ENCODE results near the gene ZNF132. TPM values are rescaled to one million over a fixed set of nuclear protein-coding genes. Genes with fewer than 3 reads are reported as not detected.
A peak's percentile ranks its signal among the peaks of the same experiment; 100 is the strongest.

The ZNF132 gene
- total RNA-seq, 4 donors from 2014 or later: 3.0 to 5.1 (median 3.5) TPM

- no peak for DNase-seq
- peak overlapping the region in 1 of 4 donors; percentile 21 for H3K4me3 ChIP-seq
Measured at GRCh38 chr19:58395979-58396627, 43.9 kb downstream of the ZNF132 start.

DNA sequence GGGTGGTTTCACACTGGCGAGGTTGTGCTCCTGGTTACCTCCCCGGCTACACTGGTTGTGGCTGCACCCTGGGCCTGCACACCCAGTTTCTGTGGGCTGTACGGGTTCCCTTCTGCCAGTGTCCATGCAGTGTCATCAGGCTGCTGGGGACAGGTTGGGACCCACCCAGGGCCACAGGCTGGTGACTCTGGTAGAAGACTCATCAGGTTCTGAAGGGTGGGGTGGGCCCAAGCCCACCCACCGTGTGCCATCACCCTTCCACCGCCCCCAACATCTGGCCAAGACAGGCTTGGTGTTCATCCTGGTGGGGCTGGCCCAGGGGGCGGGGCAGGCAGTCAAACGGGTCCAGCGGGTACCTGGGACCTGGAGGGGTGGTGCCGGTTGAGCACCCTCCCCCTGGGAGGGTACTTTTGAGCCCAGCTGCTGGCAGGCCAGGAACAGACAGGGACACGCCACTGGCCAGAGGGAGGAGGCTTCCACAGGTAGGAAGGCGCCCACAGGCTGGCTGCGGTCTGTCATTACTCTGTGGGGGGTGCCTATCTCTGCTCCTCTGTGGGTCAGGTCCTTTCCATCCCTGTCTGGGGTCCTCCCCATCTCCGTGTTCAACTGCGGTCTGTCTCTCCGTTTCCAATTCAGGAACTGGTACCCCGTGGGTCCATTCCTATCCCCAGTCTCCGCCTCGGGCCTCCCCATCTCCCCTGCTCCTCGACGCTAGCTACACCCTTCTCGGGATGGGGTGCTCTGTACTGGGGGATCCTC, 44.6 kb downstream of the ZNF132 start, which contains the start of gene RNF225:
RNF225 (plus strand) TSS at position 437 of the 759 bp plus-strand sequence. CDS start 434 bp downstream, outside the sequence.
- intact Hi-C loops (cut with DNase I; ENCODE audit: low total_unique reads) (no loop called here), in situ Hi-C loops (cut with MboI; ENCODE audit: low pct_ligation_motif_present in 1 of 4, low pct_unique_long_range_greater_than_20kb in 1 of 4, low sequenced_read_pairs in 3 of 4) (no loop called here)
- no peak for TF ChIP-seq POLR2AphosphoS5 (IDR thresholded peaks at IDR 0.05)
- TF ChIP-seq EP300 (IDR thresholded peaks at IDR 0.05; ENCODE audit: low read depth): no peak
- TF ChIP-seq POLR2A (IDR thresholded peaks at IDR 0.05): peak; percentile 24
- TF ChIP-seq, protein P1, sequence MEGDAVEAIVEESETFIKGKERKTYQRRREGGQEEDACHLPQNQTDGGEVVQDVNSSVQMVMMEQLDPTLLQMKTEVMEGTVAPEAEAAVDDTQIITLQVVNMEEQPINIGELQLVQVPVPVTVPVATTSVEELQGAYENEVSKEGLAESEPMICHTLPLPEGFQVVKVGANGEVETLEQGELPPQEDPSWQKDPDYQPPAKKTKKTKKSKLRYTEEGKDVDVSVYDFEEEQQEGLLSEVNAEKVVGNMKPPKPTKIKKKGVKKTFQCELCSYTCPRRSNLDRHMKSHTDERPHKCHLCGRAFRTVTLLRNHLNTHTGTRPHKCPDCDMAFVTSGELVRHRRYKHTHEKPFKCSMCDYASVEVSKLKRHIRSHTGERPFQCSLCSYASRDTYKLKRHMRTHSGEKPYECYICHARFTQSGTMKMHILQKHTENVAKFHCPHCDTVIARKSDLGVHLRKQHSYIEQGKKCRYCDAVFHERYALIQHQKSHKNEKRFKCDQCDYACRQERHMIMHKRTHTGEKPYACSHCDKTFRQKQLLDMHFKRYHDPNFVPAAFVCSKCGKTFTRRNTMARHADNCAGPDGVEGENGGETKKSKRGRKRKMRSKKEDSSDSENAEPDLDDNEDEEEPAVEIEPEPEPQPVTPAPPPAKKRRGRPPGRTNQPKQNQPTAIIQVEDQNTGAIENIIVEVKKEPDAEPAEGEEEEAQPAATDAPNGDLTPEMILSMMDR (IDR thresholded peaks at IDR 0.05): no peak
- H3K4me1 ChIP-seq: peaks cover 2 to 21% (median 9%) of the 10 kb centered on the region in 4 donors
- peak within 1 kb of the TSS in 1 of 4 donors; percentile 21 for H3K4me3 ChIP-seq
- WGBS, 2 donors (ENCODE audit: low coverage in 1 of 2): 41% methylated on average over 21 of the region's 21 CpGs; no CpG with 5 or more reads in 1 of the 2 donors
- H3K9me3 ChIP-seq: no peaks in the 10 kb centered on the region
- peaks cover 29% of the 10 kb centered on the region for H3K27me3 ChIP-seq
- H3K27ac ChIP-seq: no peak within 1 kb of the TSS
- peaks cover 0 to 40% (median 5%) of the 10 kb centered on the region in 4 donors for H3K36me3 ChIP-seq
- DNase-seq: peak; percentile 50

More at GRCh38 chr19:58395979-58396627, 43.9 kb downstream of the ZNF132 start:
- Histone ChIP-seq H3K4me1 (peaks cover 6 to 22% (median 15%) of the 10 kb centered on the region in 4 donors), H3K9me3 (no peaks in the 10 kb centered on the region), H3K36me3 (peaks cover 0 to 34% (median 5%) of the 10 kb centered on the region in 4 donors), H3K27me3 (peaks cover 29% of the 10 kb centered on the region), H3K27ac (no peak overlapping the region)
- 21% methylated on average over 23 of the region's 75 CpGs; no CpG with 5 or more reads in 1 of the 2 donors for WGBS, 2 donors (ENCODE audit: low coverage in 1 of 2)
- in situ Hi-C loops (cut with MboI; ENCODE audit: low pct_ligation_motif_present in 1 of 4, low pct_unique_long_range_greater_than_20kb in 1 of 4, low sequenced_read_pairs in 3 of 4): no loop called here
- TF ChIP-seq POLR2AphosphoS5 (IDR thresholded peaks at IDR 0.05): no peak
- no peak for TF ChIP-seq EP300 (IDR thresholded peaks at IDR 0.05; ENCODE audit: low read depth)
- TF ChIP-seq, protein P1 (IDR thresholded peaks at IDR 0.05): no peak
- TF ChIP-seq POLR2A (IDR thresholded peaks at IDR 0.05): no peak
- intact Hi-C loops (cut with DNase I; ENCODE audit: low total_unique reads): no loop called here

DNA sequence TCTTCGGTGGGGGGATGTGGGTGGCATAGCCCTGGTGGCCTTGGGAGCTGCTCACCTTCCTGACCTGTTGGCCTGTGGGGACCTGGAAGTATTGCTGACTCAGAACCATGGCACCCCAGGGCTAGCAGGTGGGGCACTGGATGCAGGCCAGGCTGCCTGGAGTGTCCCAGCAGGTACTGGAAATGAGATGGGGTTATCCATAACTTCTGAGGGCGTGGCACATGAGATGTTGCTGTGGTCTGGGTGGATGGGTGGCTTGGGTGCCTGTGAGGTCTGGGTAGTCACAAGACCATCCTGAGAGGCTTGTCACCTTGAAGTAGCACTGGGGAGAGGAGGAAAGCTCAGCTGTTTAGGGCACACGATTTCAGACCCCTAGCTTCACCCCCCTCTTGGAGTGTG, 45.1 kb downstream of the ZNF132 start:
- H3K27ac ChIP-seq: no peak overlapping the region
- H3K36me3 ChIP-seq: peaks cover 0 to 40% (median 5%) of the 10 kb centered on the region in 4 donors
- peaks cover 0 to 19% (median 7%) of the 10 kb centered on the region in 4 donors for H3K4me1 ChIP-seq
- no peak overlapping the region for H3K4me3 ChIP-seq
- in situ Hi-C loops (cut with MboI; ENCODE audit: low pct_ligation_motif_present in 1 of 4, low pct_unique_long_range_greater_than_20kb in 1 of 4, low sequenced_read_pairs in 3 of 4) (no loop called here), intact Hi-C loops (cut with DNase I; ENCODE audit: low total_unique reads) (no loop called here)
- DNase-seq: no peak
- WGBS, 2 donors (ENCODE audit: low coverage in 1 of 2): 81% methylated on average over 3 of the region's 3 CpGs; no CpG with 5 or more reads in 1 of the 2 donors
- no peaks in the 10 kb centered on the region for H3K9me3 ChIP-seq
- peaks cover 29% of the 10 kb centered on the region for H3K27me3 ChIP-seq
- TF ChIP-seq, protein P1 (IDR thresholded peaks at IDR 0.05): no peak
- TF ChIP-seq EP300 (IDR thresholded peaks at IDR 0.05; ENCODE audit: low read depth) (no peak), POLR2AphosphoS5 (IDR thresholded peaks at IDR 0.05) (no peak), POLR2A (IDR thresholded peaks at IDR 0.05) (no peak)

- peaks cover 0 to 26% (median 7%) of the 10 kb centered on the region in 4 donors for H3K4me1 ChIP-seq
- WGBS, 2 donors (ENCODE audit: low coverage in 1 of 2): 83 to 100% methylated on average over 1 to 4 of the region's 4 CpGs
- H3K4me3 ChIP-seq: no peak overlapping the region
- in situ Hi-C loops (cut with MboI; ENCODE audit: low pct_ligation_motif_present in 1 of 4, low pct_unique_long_range_greater_than_20kb in 1 of 4, low sequenced_read_pairs in 3 of 4) (no loop called here), intact Hi-C loops (cut with DNase I; ENCODE audit: low total_unique reads) (no loop called here)
- TF ChIP-seq EP300 (IDR thresholded peaks at IDR 0.05; ENCODE audit: low read depth) (no peak), POLR2AphosphoS5 (IDR thresholded peaks at IDR 0.05) (no peak), POLR2A (IDR thresholded peaks at IDR 0.05) (no peak)
- TF ChIP-seq, protein P1 (IDR thresholded peaks at IDR 0.05): no peak
- H3K9me3 ChIP-seq: no peaks in the 10 kb centered on the region
- H3K27ac ChIP-seq: no peak overlapping the region
- H3K36me3 ChIP-seq: peaks cover 0 to 44% (median 8%) of the 10 kb centered on the region in 4 donors
- DNase-seq: no peak
- H3K27me3 ChIP-seq: peaks cover 29% of the 10 kb centered on the region
Measured at GRCh38 chr19:58393725-58394033, 46.3 kb downstream of the ZNF132 start.
